Erythroblast (primary cell): ENCODE results near the gene CCDC57.

Source experiments
- DNase-seq, 2 experiments: peaks; one replicate each; lab custom pipeline; 2025; lab: John Stamatoyannopoulos, UW
- GATA1 ChIP-seq: IDR thresholded peaks from 2 replicates; pipeline ENCODE4 v1.6.1; 2011; ENCODE audit warnings: low read depth, mild to moderate bottlenecking, control low read depth, low read length, moderate library complexity
- POLR2A ChIP-seq: IDR thresholded peaks from 2 replicates; pipeline ENCODE4 v1.6.1; 2011; ENCODE audit warnings: mild to moderate bottlenecking, low read length

Gene CCDC57

DNA sequence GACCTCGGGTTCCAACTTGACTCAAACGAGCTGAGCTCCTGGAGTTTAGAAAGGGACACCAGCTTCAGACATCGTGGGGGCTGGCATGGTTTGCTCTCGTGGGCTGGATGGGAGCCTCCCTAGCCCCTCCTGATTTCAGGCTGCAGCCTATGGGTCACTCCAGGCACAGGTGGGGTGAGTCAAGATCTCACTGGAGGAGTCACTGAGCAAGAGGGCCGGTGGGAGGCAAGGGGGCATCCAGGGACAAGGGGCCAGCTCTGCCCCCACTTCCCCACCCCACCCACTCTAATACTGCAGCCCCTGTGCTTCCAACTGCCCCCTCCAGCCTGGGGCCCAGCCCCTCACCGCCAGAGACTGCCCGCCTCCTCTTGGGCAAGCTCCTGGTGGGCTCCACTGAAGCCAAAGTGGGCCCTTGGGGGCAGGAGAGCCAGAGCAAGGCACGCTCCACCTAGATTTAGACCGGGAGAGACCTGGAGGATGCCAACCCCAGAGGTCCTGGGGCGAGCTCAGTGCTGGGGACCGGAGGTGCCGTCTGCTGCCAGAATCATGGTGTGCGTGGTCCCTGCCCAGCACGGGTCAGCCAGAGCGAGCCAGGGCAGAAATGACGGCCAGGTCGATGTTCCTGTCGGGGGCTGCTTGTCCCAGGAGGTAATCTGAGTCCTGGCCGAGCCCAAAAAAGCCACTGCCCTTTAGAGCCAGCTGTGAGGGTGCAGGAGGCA is 22.6 kb upstream of the CCDC57 start:
- TF ChIP-seq GATA1, result no peak
- TF ChIP-seq POLR2A, result no peak
- DNase-seq, result no peak

- no peak for DNase-seq
- TF ChIP-seq POLR2A (no peak), GATA1 (no peak)
Observed at GRCh38 chr17:82234211-82235055, 21.8 kb upstream of the CCDC57 start.

GRCh38 chr17:82232876-82233785 is 20.5 kb upstream of the CCDC57 start:
- TF ChIP-seq POLR2A (no peak), GATA1 (no peak)

GRCh38 chr17:82232322-82232820 is 19.7 kb upstream of the CCDC57 start:
- TF ChIP-seq POLR2A, result no peak
- TF ChIP-seq GATA1, result no peak
- no peak for DNase-seq

More at GRCh38 chr17:82232876-82233785, 20.5 kb upstream of the CCDC57 start:
- no peak for DNase-seq

DNA sequence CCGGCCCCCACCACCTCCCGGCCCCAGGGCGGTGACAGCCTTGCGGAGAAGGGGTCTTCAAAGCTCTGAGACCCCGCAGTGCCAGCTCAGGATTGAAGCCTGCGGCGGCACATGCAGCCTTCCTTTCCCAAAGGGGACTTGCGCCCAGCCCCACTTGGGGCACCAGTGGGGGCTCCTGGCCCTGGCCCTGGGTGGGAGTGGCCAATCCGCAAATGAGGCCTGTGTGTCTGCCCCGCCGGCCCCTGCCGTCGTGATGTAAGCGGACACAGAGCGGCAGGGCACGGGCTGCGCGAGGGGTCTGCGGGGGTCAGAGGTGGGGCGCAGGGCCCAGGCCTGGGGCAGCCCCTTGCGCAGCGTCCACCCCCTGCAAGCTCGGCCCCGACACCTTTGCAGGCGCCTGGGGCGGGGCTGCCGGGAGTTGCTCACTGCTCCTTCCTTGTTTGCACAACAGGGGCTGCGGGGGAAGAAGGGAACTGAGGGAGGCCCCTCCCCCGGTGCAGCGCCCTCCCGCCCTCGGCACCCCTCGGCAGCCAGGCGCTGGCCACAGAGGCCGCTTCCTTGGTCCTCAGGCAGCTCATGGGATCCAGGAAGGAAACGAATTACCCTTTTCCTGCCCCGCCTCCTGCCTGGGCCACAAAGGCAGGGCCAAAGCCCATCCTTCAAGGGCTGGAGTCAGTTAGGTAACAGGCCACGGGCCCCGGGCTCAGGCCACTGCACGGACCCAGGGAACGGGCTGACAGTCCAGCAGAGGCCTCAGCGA is 19.1 kb upstream of the CCDC57 start:
- TF ChIP-seq GATA1, result no peak
- no peak for TF ChIP-seq POLR2A
- DNase-seq, result no peak

GRCh38 chr17:82231312-82231561 is 18.6 kb upstream of the CCDC57 start:
- no peak for DNase-seq
- TF ChIP-seq POLR2A, result no peak
- no peak for TF ChIP-seq GATA1

DNA sequence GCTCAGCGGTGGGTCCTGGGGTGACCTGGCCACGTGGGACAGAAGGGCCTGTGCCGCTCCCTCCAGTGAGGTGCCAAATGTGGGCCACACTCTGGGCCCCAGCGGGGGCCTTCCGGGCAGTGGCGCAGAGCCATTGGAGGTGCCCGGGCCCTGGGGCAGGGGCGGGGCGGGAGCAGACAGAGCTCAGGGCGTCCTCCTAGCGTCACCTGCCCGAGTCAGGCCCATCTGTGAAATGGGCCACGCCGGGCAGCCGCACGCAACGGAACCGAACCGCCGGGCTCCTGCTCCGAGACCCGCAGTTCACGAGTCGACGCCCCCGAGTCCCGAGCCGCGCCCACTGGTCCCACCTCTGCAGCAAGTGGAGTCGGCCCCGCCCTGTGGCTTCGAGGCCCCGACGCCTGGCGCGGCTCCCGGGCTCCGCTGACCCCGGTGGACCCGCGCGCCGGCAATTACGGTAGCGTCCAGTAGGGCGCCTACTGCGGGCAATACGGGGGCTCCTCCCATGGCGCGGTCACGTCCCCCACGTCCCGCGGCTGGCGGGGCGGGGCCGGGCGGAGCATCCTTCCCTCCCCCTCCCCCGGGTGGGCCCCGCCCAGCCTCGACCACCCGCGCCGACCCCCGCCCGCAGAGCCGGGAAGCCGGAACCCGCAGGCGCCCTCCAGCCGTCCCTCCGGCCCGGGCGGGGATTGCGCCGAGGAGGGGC is 18.1 kb upstream of the CCDC57 start:
- peak; percentile 85 to 87 for DNase-seq
- TF ChIP-seq POLR2A (no peak), GATA1 (no peak)

GRCh38 chr17:82229698-82230608 is 17.3 kb upstream of the CCDC57 start:
- DNase-seq, result peak in 1 of 2 experiments; percentile 48
- TF ChIP-seq GATA1 (no peak), POLR2A (no peak)

DNA sequence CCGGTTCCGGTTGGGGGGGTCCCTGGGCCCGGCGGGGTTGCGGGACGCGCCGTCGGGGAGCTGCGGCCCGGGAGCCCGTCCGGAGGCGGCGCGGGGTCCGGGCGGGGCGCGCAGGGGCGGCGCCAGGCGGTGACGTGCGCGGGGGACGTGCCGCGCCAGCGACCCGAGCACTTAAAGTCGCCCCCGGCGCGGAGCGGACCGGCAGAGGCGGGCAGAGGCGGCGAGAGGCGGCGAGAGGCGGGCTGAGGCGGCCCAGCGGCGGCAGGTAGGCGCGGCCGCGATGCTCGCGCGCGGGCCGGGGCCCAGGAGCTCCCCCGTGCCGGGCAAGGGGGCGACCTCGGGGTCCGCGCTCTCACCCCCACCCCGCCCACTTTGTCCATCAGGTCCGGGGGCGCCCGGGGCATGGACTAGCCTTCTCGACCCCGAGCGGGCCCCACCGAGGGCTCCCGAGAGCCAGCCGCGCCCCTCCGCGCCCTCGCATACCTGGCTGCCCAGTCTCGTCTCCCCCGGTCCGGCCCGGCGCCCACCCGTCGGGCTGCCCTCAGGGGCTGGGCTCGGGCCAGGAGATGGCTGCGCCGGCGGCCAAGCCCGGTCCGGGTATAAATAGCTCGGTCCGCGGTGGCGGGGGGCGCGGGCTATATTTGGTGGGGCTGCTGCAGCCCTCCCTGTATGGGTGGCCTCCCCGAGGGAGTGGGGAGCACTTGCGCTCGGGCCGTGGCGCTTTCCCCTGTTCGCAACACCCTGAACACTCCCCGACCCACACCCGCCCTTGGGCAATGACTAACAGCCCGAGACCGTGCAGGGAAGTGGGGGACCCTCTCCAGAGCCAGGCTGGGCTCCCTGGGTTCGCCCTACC is 16.4 kb upstream of the CCDC57 start, which contains the start of gene SLC16A3:
TSS of gene SLC16A3 (plus strand) at position 201 of the 856 bp plus-strand sequence. CDS start 6,967 bp downstream, outside the sequence.
- DNase-seq, result peak; percentile 71 to 77
- peak; percentile 54 for TF ChIP-seq POLR2A
- no peak for TF ChIP-seq GATA1

DNA sequence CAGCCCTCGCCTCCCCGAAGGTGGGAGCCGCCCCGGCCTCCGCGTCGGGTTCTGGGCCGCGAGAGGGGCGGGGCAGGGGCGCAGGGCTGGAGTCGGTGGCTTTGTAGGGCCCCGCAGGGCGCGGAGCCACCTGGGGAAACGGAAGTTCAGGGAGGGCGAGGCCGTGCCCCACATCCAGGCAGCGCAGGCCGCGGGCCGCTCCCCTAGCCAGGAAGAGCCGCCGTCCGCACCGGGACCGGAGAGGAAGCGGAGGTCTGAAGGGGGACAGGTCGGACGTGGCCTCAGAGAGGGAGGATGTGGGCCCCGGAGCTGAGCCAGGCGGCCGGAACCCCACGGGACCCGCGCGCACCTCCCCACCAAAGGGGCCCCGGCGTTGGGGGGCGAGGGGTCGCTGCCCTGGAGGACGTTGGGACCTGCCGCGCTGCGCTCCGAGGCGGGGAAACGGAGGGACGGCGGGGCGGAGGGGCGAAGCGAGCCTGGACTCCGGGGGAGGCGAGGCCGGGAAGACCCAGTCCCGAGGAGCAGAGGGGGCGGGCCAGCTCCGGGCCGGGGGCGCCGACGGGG is 15.7 kb upstream of the CCDC57 start:
- TF ChIP-seq GATA1 (no peak), POLR2A (peak; percentile 31)
- peak; percentile 43 to 46 for DNase-seq
